ENCODE results near the gene ZC3H7B. TPM values are rescaled to one million over a fixed set of nuclear protein-coding genes. Genes with fewer than 3 reads are reported as not detected.

The ZC3H7B gene
- total RNA-seq (2014; rRNA removed; shearing (Covaris generic)) = 34.8 and 35.3 TPM in 2 replicates

GRCh38 chr22:41301085-41302020, at the start of gene ZC3H7B:
Gene ZC3H7B, plus strand, starts transcription at chr22:41301525. Its CDS starts 19,136 bp downstream, at chr22:41320661.

GRCh38 chr22:41285820-41286638, 15.3 kb upstream of the ZC3H7B start, which contains the start of gene RANGAP1:
Gene RANGAP1, minus strand, starts transcription at chr22:41286187. Its CDS starts 5,143 bp downstream, at chr22:41281044.

GRCh38 chr22:41381329-41382097, 80.2 kb downstream of the ZC3H7B start, which contains the start of gene TEF:
Gene TEF, plus strand, starts transcription at chr22:41381942. Its CDS starts 103 bp downstream, at chr22:41382045.

Small RNAs within 50 kb of the gene (small RNA-seq; reads per million reads assigned to genes)
- gene MIR6889 (not detected), gene RNU6-495P (not detected)

Other genes with a start within 250 kb of the ZC3H7B start
- gene EP300, start 208.9 kb upstream of the ZC3H7B start, total RNA-seq (2014; rRNA removed; shearing (Covaris generic)) = 19.7 and 20.6 TPM in 2 replicates
- gene L3MBTL2, start 96.2 kb upstream of the ZC3H7B start, total RNA-seq (2014; rRNA removed; shearing (Covaris generic)) = 21.2 and 22.7 TPM in 2 replicates
- gene CHADL, start 60.6 kb upstream of the ZC3H7B start, total RNA-seq (2014; rRNA removed; shearing (Covaris generic)) = 1.0 and 1.2 TPM in 2 replicates
- gene RANGAP1, start 15.3 kb upstream of the ZC3H7B start, total RNA-seq (2014; rRNA removed; shearing (Covaris generic)) = 80.0 and 88.7 TPM in 2 replicates
- gene TEF, start 80.4 kb downstream of the ZC3H7B start, total RNA-seq (2014; rRNA removed; shearing (Covaris generic)) = 4.8 and 5.5 TPM in 2 replicates
- gene TOB2, start 145.3 kb downstream of the ZC3H7B start, total RNA-seq (2014; rRNA removed; shearing (Covaris generic)) = 25.1 and 25.4 TPM in 2 replicates
- 67.3 and 74.7 TPM in 2 replicates for gene PHF5A, start 167.2 kb downstream of the ZC3H7B start, total RNA-seq (2014; rRNA removed; shearing (Covaris generic))
- gene ACO2, start 167.6 kb downstream of the ZC3H7B start, total RNA-seq (2014; rRNA removed; shearing (Covaris generic)) = 45.5 and 51.5 TPM in 2 replicates
- 15.0 and 22.0 TPM in 2 replicates for gene POLR3H, start 242.9 kb downstream of the ZC3H7B start, total RNA-seq (2014; rRNA removed; shearing (Covaris generic))